IPS-18c (cell line): ENCODE data around the gene INHA.

Source experiments
- H3K4me3 ChIP-seq: 2 replicates; pipeline ENCODE4 v1.7.0; 2013; ENCODE audit warnings: low read depth, mild to moderate bottlenecking, low read length, moderate library complexity; ENCODE audit not compliant: insufficient read depth
- H3K9me3 ChIP-seq: one replicate; pipeline ENCODE4 v1.6.1; 2013; ENCODE audit warnings: mild to moderate bottlenecking, low read length, moderate library complexity; ENCODE audit not compliant: control insufficient read depth, insufficient read depth

INHA gene

DNA sequence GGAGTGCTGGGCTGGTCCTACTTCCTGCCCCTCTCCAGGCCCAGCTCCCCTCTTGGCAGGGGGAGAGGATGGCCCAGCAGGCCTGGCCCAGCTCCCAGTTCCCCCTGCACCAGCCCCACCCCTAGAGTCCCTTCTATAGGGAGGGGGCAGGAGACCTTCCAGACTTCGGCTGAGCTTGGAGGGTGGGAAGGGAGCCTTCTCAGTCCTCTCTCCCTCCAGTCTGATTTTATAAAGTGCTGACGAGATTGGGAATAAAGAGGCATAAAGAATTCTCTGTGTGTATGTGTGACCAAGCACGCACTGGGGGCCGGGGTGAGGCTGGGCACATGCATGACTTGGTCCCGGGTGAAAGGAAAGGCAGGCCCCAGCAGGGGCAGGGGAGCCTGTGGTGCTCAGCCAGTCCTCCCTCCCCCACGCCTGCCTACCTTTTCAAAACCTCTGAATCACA, 33.6 kb upstream of the INHA start:
- Histone ChIP-seq H3K9me3 (no peaks in the 10 kb centered on the region), H3K4me3 (no peak overlapping the region)

DNA sequence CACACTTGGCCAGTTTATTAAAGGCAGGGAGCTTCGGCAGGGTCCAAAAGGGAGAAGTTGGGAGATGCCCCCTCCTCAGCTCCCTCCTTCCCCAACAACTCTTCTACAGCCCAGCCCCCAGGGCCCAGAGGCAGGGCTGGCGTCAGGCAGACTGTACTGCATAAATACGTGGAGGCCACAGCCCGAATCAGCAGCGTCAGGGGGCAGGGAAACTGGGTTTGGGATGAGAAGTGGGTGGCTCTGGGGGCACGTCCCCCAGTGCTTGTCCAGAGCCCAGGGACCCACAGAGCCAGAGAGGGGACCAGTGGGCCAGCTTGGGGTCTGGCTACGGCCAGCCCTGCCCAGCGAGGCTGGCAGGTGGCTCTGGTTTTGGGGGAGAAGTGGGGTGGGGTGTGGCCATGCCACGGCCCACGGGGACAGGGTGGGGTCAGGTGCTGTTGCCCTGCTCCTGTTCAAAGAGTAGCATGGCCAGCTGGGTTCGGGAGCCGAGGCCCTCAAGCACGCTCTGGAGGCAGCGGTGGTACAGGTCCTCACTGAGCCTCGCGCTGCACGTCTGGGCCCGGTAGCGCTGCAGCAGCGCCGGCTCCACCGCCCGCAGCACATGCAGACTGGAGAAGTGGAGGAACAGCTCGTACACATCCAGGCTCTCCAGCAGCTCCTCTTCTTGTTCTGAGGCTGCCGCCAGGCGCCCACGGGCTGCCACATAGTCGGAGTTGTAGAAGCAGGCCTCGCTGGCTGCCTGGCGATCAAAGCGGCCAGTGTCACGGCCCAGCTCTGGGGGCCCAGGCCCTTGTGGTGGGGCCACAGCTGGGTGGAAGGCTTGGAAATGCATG, 32.9 kb upstream of the INHA start:
- Histone ChIP-seq H3K4me3 (no peak overlapping the region), H3K9me3 (no peaks in the 10 kb centered on the region)

DNA sequence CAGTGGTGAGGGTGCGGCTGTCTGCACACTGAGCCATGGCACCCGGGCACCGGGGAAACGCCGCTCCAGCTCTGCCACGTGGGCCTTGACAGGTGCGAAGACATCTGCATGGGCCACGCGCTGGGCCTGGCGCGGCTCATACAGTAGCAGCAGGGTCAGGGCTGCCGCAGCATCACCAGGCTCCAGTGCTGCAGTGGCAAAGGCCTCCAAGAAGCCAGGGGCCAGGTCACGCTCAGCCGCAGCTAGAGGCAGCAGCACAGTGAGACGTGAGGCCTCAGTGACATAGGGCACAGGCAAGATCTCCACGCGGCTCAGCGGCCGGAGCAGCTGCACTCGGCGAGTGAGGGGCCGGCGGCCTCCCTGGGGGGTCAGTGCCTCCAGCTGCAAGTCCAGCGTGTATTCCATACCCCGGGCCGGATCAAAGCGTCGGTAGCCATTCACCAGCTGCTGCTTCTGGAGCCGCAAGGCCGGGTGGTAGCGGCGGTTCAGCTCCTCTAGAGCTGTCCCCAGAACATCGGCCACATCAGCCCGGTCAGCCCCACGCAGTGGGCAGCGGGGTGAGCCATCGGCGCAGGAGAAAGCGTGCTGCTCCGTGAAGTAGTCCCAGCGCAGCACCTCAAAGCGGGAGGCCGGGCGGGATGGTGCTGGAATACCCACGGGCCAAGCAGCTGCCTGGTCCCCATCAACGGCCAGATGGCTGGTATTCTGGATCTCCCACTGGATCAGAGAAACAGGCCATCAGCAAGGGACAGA, 32.0 kb upstream of the INHA start:
- H3K9me3 ChIP-seq: no peaks in the 10 kb centered on the region
- no peak overlapping the region for H3K4me3 ChIP-seq

DNA sequence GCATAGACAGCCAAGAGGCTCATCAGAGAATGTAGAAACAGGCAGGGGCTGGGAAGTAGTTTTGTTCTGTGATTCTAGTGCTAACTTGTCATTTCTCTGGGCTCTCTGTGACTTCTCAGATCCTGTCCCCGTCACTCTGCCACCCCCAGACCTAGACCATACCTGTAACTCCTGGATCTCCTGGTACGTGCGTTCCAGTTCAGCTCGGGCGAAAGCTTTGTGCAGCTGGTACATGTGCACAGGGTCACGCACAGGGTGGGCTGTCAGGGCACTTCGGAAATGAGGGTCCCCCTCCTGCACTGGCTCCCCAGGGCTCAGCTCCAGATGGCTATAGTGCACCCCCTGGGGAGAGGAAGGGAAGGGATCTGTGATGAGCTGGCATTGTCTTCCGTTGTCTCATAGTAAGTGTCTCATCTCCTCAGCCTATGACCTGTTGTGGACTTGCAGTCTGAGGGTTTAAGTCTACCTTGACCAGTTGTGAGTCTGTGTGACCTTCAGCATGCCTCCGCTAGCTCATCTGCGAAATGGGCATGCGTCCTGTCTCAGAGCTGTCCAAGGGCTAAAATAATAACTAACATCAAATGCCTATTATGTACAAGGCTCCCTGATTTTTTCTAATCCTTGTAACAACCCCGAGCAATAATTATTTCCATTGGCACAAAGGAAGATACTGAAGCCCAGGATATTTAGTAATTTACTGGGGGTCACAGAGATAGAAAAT, 31.2 kb upstream of the INHA start:
- Histone ChIP-seq H3K9me3 (no peaks in the 10 kb centered on the region), H3K4me3 (no peak overlapping the region)

DNA sequence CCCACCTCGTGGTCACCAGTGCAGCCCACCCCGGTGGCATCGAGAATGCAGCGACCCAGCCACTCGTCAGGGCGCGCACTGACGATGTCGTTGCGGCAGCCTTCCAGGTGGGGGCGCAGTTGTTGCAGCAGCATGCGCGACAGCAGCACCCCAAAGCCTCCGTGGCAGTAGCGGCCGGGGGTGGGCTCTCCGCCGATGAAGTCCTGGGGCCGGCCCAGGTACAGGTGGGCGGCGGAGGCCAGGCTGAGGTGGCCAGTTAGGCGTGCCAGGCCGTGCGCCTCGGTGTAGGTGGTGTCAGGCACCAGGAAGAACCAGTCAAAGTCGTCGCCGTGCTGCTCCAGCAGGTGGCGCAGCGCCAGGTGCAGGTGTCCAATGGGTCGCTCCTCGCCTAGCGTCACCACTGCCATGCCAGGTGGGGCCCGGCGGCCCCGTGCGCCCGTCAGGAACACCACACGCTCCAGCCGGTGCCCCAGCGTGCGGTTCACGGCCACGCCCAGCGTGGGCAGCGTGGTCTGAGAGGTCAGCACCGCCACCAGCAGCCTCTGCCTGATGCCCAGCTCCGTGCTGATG, 30.4 kb upstream of the INHA start:
- H3K4me3 ChIP-seq: peak overlapping the region; percentile 87
- no peaks in the 10 kb centered on the region for H3K9me3 ChIP-seq

DNA sequence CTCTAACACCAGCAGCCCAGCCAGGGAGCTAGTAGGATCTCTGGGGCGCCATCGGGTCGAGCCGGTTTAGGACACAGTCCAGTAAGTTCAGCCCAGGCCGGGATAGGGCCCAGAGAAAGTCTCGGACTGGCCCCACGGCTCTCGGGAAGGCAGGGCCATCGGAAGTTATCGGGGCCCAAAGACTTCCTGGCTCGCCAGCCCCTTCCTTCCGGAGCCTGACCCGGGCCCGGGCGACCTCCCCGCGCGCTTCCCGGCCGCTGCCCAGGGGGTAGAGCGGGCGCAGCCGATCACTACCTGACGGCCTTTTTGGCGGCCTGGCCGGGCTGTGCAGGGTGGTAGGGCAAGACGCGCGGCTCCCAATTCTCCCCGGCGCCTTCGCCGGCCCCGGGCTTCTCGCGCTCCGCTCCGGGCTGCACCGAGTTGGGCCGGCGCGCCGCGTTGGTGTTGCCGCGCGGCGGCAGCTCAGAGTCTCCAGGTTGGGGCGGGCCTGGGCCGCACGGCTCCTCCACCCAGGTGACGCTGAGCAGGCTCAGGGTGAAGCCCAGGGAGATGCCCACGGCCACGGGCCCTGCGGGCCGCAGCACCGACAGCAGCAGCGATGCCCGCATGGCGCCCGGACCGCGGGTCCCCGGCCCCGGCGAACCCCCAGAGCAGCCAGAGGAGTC, 29.0 kb upstream of the INHA start:
- Histone ChIP-seq H3K4me3 (peak overlapping the region; percentile 87), H3K9me3 (no peaks in the 10 kb centered on the region)

DNA sequence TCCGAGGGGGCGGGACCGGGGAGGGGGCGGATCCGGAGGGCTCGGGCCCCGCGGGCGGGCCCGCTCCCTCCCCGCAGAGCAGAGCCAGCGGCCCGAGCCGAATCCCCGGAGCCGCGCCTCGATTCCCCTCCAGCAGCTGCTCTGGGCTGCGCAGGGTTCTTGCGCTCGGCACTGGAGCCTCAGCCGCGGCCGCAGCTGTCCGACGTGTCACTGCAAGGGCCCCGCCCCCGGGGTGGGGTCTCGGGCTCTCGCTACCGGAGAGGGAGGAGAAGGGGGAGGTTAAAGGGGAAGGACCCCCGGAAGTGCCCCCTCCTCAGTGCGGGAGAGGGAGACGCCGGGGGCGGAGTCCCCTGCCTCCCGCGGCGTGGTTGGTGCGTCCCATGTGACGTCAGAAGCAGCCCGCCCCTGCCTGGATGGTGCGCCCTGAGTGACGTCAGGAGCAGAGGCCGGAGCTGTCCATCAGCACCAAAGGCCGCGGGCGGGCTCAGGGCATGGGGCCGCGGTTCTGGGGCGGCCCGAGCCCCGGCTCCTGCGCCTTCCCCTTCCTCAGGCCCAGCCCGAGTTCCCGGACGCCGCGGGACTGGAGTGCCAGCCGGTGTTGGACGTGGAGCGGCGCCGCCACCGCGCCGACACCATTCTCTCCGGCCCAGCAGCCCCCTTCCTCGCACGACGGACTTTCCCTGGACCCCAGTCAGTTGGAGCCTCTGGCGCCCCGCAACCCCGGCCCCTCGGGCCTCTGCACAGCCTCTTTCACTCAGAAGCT, 28.3 kb upstream of the INHA start, which contains the start of the genes CHPF and TMEM198:
Gene CHPF, minus strand, starts transcription at position 214 of the 763 bp plus-strand sequence. CDS start 271 bp downstream, outside the sequence.
Gene TMEM198, plus strand, starts transcription at position 433 of the 763 bp plus-strand sequence. CDS start 700 bp downstream, outside the sequence.
- Histone ChIP-seq H3K4me3 (peak within 1 kb of the TSS; percentile 87), H3K9me3 (no peaks in the 10 kb centered on the region)

DNA sequence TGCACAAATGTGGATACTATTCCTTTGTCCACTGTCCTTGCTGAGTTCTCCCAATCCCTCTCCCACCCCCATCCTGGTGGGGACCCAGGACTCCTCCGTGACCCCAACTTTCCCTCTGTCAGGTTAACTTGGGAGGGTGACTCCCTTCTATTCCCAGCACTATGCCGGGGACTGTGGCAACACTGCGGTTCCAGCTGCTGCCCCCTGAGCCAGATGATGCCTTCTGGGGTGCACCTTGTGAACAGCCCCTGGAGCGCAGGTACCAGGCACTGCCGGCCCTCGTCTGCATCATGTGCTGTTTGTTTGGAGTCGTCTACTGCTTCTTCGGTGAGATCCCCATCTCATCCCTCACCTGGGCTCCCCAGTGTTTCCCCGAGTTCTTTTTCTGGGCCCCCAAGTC, 27.5 kb upstream of the INHA start:
- Histone ChIP-seq H3K9me3 (no peaks in the 10 kb centered on the region), H3K4me3 (peak overlapping the region; percentile 87; the same call in 1 of the 2 replicates)

DNA sequence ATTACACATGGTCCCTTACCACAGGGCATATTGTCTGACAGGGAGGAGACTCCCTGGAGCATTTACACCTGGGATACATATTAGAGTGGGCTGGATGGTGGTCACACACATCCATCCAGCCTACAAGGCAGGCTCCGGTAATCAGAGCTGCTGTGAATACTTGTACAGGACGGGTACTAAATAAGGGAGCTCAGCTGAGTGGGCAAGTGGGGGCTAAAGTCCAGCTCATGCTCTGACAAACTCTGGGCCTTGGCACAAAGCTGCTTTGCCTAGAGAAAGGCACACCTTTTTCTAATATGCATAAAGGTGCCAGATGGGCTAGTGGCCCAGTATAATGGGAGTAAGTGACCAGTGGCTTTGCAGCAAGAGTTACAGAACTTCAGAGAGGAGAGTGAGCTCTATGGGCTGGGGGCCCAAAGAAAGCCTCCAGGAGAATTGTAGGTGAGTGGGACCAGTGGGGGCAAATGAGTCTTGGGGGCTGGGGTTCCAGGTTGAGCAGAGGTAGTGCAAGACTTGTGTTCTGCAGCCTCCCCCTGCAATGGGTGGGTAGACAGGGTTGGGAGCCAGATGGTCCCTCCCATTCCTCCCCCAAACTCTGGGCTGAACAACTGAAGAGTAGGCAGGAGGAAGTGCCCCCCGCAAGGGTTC, 26.7 kb upstream of the INHA start:
- no peak overlapping the region for H3K4me3 ChIP-seq

DNA sequence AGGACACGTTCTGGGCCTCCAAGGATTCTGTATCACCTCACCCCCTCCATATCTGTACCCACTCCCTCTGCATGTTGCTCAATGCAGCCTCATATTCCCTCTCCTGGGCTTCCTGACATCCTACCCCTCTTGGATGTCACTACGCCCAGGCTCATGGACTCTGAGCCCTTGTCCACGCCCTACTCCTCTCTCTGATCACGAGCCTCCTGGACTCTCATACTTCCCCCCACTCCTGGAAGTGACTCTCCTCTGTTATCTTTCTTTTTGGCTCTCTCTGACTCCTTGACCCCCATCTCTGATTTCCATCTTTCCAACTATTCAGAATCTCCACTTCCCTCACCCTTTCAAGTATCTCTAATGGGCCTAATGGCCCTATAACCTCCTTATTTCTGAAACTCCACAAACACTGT, 26.2 kb upstream of the INHA start:
- no peaks in the 10 kb centered on the region for H3K9me3 ChIP-seq
- no peak overlapping the region for H3K4me3 ChIP-seq

More for the DNA sequence above, 26.7 kb upstream of the INHA start:
- H3K9me3 ChIP-seq: no peaks in the 10 kb centered on the region

DNA sequence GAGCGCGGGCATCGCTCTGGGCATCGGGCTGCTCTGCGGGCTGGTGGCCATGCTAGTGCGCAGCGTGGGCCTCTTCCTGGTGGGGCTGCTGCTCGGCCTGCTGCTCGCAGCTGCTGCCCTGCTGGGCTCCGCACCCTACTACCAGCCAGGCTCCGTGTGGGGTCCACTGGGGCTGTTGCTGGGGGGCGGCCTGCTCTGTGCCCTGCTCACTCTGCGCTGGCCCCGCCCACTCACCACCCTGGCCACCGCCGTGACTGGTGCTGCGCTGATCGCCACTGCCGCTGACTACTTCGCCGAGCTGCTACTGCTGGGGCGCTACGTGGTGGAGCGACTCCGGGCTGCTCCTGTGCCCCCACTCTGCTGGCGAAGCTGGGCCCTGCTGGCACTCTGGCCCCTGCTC, 24.5 kb upstream of the INHA start:
- H3K4me3 ChIP-seq: no peak overlapping the region
- H3K9me3 ChIP-seq: no peaks in the 10 kb centered on the region

DNA sequence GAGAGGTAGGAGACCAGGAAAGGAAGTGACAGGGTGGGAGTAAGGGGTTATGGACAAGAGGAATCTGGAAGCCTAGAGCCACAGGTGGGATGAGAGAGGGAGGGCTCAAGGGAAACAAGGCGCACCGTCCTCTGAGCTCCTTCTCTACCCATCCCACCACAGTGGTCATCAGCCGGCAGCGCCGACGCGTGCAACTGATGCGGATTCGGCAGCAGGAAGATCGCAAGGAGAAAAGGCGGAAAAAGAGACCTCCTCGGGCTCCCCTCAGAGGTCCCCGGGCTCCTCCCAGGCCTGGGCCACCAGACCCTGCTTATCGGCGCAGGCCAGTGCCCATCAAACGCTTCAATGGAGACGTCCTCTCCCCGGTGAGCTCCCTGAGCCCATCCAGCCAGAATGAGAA, 23.1 kb upstream of the INHA start:
- Histone ChIP-seq H3K4me3 (no peak overlapping the region), H3K9me3 (no peaks in the 10 kb centered on the region)

DNA sequence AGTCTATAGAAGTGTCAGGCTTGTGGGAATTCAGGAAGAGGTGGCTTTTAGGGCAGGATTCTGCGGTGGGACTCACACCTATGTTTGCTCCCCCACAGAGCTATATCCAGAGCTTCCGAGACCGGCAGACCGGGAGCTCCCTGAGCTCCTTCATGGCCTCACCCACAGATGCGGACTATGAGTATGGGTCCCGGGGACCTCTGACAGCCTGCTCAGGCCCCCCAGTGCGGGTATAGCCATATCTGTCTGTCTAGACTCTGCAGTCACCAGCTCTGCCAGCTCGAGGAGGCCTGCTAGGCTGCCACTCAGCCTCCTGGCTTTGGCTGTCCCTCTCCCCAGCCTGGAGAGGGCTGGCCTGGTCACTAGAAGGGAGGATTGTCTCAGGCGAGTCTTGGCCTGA, 22.5 kb upstream of the INHA start:
- Histone ChIP-seq H3K9me3 (no peaks in the 10 kb centered on the region), H3K4me3 (no peak overlapping the region)

DNA sequence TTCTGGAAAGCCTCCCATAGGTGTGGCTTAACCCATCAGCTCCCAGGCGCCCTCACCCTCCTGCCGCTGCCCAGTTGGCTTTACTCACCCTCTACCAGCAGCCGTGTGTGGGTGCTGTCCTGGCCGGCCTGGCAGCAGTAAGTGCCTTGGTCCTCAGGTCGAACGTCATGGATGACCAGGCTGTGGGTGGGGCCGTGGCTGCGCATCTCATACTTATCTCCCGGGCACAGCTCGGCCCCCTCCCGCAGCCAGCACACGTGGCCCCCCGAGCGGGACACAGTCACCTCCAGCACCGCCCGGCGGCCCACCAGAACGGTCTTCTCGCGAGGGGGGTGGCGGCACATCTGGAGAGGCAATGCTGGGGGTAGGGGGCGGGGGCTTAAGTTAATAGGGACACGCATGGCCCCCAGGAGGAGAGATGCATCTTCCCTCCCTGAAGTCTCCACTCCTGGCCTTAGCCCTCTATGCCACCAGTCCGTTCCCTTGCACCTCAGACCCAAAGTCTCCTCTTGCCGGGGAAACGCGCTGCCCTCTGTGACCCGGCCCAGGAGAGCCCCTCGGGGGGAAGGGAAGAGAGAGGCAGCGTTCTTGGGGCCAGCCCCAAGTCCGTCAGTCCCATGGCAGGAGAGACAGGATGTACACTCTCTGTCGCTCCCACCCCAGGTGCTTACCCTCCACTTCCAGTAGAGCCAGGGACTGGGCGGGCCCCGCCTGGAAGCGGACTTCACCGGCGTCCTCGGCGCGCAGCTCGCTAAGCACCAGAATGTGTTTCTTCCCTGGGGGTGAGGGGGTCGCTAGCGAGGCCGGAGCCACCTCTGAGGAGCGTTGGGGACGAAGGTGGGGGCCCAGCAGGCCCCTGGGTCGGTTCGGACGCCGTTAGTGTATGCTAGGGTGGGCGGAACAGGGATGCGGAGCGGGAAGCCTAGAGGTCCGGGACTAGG, 20.4 kb upstream of the INHA start:
- H3K9me3 ChIP-seq: no peaks in the 10 kb centered on the region
- peak overlapping the region; percentile 87 for H3K4me3 ChIP-seq
